Right lobe of liver (tissue), 4 donors: Measurements from ENCODE around the gene HECA.

Experiments
- CTCF ChIP-seq, 4 donors: fragments of 200-600 bp in 3 of 4; fragments of 450-650 bp in 1 of 4; IDR thresholded peaks; one replicate each; pipeline versions ENCODE4 v1.5.1 to v1.8.0; 2016 to 2022; ENCODE audit warnings: antibody characterized with exemption in 4 of 4, mild to moderate bottlenecking in 2 of 4
- POLR2A ChIP-seq: fragments of 450-650 bp; IDR thresholded peaks from one replicate; pipeline ENCODE4 v1.6.1; 2017; ENCODE audit warnings: antibody characterized with exemption, mild to moderate bottlenecking
- donor health status: DM: no; HTN: no; CAD: no.
- donor health status: DM: no; HTN: no; CAD: no.
- donor health status: DM: no; HTN: yes; CAD: no.

DNA sequence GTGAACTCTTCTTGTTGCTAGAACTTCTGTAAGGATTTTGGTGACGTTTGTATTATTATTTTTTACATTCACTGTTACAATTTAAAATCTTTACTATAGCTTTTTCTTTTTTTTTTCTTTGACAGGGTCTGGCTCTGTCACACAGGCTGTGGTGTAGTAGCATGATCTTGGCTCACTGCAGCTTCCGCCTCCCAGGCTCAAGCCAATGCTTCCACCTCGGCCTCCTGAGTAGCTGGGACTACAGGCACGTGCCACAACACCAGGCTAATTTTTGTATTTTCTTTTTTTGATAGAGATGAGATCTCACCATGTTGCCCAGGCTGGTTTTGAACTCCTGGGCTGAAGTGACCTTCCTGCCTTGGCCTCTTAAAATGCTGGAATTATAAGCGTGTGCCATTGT is 21.2 kb downstream of the HECA start:
- no peak for TF ChIP-seq CTCF (IDR thresholded peaks at IDR 0.05)
- no peak for TF ChIP-seq POLR2A
